HG03095 (cell line): ENCODE data around the gene ATP5ME.
A peak's percentile ranks its signal among the peaks of the same experiment; 100 is the strongest.

Source experiments
- ATAC-seq: cut with Tn5 transposase; IDR thresholded peaks from one replicate; pipeline ENCODE4 v1.9.1; 2021; ENCODE audit warnings: moderate library complexity; ENCODE audit not compliant: unreplicated experiment

The ATP5ME gene

DNA sequence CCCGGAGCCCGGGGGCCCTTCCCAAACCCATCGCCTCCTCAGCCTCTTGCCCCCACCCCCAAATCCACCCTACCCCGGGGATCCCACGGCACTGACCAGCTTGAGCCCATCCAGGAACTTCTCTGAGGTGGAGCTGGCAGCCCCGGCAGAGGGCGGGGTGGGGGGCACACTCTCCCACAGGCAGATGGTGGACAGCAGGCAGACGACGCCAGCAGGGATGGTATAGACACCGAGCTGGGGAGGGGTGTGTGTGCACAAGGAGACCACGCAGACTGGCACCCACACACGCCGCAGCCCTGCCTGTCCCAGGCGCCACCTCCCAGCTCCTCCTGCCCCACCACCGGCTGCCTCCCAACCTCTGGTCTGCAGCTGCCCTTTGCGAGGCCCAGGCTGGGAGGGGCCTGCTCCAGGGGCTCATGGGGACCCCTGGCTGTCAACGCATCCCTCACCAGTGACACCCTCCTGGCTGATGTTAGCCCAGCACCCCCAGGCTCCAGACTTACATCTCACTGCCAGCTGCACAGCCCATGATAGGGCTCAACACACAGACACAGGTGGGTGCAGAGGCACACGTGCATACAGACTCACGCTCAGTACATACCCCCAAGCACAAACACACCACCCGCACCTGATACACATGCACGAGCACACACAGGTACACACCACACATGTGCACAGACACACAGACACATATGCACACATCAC lies 10.7 kb upstream of the ATP5ME start:
- no peak for ATAC-seq

DNA sequence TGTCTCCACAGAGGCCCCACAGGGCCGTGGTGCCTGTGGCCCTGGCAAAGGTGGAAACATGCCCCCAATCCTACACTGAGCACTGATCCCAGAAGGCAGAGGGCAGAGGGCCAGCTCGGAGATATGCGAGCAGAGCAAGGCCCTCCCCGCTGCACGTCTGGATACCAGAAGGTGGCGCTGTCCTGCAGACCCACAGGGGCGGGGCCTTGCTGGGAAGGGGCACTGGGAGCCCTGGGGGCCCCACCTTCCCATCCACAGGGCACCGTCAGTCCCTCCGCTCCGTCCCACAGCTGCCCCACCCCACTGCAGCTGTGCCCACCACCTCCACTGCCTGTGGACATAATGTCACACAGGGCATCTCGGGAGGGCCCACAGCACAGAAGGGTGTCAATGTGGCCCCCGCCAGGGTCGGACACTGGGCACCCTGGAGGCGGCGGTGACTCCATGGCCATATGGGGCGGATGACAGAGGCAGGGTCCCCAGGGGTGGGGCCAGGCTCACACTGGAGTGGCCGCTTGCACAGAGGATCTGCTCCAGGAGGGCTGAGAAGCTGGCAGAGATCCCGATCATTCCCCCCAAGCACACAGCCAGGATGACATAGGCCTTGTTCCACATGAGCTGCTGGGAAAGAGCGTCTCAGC lies 10.0 kb upstream of the ATP5ME start:
- no peak for ATAC-seq

GRCh38 chr4:683247-683897 lies 9.3 kb upstream of the ATP5ME start:
- no peak for ATAC-seq

DNA sequence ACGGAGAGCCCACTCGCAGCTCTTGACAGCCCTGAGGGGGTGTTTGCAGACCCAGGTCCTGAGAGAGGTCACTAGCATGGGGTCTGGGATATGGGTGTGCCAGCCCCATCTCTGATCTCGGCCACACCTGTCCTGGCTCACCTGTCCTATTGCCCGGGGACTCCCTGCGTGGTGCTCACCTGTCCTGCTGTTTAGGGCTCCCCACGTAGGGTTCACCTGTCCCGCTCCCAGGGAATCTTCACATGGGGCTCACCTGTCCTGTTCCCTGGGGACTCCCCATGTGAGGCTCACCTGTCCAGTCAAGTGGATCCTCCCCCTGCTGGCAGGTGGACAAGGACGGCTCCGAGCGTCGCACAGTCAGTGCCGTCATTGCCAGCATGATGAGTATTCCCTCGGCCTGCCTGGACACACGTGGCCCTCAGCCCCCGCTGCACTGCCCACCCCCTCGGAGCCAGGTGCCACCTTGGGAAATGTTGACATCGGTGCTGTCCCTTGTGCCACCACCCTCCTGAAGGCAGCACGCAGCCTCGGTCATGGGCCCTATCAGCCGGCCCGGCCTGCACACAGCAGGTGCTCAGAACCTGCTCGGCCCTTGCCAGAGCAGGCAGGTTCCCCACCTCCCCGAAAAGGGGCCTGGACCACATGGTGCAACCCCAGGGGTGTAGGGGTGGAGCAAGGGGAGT lies 8.6 kb upstream of the ATP5ME start:
- no peak for ATAC-seq

GRCh38 chr4:681736-682451 lies 7.8 kb upstream of the ATP5ME start:
- no peak for ATAC-seq

DNA sequence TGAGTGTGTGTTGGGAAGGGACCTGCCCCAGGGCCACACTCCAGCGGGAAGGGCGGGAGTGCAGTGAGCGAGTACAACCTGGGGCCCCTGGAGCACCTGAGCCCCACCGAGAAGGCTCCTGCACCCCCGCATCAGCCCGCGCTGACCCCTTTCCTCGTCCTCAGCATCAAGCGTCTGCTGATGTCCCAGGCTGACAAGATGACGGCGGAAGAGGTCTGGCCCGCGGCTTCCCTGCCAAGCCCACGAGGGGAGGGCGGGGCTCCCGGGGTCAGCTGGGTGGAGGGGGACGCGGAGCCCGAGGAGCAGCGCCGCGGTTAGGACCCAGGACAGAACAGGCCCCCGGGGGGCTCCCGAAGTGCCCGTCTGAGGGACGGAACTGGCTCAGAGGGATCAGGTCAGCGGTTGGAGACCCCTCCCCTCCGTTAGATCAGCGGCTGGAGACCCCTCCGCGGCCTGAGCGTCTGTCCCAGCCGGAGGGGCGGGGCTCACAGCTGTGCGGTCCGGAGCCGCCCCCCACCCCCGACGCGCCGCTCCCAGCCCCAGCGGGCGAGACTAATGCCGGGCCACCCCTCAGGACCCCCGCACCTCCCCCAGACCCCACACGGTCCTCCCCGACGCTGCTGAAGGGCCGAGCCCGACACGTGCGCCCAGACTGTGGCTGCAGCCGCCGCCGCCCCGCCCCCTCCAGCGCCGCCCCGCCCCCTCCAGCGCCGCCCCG lies 7.0 kb upstream of the ATP5ME start:
- no peak for ATAC-seq

- ATAC-seq = no peak
Observed at GRCh38 chr4:680551-680927, 6.5 kb upstream of the ATP5ME start.

GRCh38 chr4:680091-680490 lies 6.0 kb upstream of the ATP5ME start:
- ATAC-seq = no peak

DNA sequence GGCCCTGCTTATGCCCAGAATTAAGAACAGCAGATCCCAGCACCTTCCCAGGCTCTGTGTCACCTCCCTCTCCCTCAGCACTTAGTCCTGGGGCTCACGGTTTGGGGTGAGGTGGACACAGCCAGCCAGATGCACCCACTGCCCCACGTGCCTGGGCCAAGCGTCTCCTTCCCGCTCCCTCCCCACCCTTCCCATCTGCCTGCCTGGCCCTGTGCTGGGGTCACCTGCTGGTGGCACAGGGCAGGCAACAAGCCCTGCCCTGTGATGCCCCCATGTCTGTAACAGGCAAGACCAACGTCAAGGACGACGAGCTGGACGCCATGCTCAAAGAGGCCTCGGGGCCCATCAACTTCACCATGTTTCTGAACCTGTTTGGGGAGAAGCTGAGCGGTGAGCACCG lies 5.6 kb upstream of the ATP5ME start:
- ATAC-seq = no peak

DNA sequence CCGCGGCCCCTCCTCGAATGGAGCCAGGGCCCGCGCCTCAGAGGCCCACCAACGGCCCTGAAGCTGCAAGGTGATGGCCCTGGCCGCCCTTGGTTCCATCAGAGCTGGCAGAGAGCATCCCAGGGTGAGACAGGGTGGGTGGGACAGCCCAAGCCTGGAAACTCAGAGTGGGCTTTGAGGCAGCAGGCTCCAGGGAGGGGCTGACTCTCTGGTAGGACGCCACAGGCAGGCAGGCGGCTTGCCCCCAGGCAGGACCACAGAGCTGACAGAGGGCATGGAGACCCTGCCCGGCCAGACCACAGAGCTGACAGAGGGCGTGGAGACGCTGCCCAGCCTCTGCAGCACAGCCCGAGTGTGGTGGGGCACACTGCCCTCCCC lies 5.0 kb upstream of the ATP5ME start:
- ATAC-seq = no peak

DNA sequence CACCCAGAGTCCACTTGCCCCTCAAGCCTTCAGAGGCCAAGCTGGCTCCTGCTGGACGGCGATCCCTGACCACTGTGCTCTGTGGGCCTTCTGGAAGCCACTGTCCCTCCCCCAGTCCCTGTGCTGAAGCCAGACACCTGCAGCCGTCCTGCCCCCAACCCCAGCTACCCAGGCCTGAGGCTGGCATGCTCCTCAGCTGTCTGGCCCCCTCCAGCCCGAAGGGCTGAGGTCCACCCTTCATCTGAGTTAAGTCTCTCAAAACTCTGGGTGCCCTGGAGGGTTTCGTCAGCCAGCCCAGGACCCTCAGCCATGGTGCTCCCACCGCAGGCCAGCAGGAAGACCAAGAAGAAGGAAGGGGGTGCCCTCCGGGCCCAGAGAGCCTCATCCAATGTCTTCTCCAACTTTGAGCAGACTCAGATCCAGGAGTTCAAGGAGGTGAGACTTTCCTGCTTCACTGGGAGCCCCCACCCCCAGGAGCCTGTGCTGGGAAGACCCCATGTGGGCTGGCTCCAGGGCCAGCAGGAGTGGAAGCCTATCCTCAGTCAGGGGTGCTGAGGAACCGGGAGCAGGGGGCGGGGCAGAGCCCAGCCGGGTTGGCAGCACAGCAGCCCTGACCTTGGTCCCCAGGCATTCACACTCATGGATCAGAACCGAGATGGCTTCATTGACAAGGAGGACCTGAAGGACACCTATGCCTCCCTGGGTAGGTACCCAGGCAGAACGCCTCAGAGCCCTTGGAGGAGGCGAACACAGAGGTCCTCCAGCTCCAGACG lies 4.4 kb upstream of the ATP5ME start:
- ATAC-seq = no peak

DNA sequence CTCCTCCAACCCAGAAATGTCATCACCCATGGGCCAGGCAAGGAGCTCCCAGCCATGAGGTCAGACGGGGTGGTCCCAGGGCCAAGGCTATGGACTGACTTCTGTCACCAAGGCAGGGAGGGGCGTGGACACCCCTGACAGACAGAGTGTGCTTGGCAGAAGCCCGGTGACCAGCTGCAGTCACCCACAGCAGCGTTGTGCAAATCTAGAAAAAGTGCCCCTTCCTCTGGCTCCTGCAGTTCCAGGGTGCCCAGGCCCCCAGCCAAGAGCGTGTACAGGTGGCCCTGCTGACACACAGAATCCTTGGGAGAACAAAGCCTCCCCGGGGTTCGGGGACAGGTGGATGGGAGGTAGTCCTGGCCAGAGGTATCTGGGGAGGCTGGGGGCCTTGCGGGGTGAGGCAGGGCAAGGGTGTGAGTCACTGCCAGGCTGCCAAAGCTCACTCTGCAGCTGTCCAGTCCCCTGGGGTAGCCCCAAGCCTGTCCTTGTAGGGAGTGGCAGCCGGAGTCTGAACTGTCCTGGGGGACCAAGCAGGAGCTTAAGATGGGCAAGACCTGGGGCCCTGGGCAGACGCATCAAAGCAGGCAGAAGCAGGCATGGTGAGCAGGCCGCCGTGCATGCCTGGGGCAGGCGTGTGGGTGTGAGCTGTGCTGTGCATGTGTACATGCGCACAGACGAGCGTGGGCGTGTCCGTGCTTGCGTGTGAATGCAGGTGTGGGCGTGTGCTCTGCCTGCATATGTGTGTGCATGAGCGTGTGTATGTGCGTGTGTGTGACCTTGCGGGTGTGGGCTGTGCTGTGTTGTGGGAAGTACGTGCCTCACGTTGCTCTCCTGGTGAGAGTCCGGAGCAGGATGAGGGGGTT lies 3.6 kb upstream of the ATP5ME start:
- no peak for ATAC-seq

DNA sequence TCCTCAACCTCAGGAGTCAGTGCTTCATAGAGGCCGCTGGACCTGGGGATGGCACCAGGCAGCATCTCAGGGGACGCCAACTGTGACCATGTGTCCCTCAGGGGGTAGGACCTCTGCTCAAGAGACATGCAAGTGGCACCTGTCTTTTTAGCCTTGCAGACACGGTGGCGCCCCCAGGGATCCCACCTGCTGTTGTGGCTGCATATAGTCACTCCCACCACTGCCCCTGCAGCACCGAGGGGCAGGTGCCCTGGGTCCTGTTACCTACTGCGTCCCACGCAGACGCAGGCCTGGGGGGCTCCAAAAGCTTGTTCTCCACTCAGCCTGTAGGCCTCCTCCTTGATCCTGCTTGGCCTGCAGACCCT lies 2.8 kb upstream of the ATP5ME start:
- no peak for ATAC-seq

- peak; percentile 32 for ATAC-seq
Observed at GRCh38 chr4:675980-676870, 2.1 kb upstream of the ATP5ME start.

DNA sequence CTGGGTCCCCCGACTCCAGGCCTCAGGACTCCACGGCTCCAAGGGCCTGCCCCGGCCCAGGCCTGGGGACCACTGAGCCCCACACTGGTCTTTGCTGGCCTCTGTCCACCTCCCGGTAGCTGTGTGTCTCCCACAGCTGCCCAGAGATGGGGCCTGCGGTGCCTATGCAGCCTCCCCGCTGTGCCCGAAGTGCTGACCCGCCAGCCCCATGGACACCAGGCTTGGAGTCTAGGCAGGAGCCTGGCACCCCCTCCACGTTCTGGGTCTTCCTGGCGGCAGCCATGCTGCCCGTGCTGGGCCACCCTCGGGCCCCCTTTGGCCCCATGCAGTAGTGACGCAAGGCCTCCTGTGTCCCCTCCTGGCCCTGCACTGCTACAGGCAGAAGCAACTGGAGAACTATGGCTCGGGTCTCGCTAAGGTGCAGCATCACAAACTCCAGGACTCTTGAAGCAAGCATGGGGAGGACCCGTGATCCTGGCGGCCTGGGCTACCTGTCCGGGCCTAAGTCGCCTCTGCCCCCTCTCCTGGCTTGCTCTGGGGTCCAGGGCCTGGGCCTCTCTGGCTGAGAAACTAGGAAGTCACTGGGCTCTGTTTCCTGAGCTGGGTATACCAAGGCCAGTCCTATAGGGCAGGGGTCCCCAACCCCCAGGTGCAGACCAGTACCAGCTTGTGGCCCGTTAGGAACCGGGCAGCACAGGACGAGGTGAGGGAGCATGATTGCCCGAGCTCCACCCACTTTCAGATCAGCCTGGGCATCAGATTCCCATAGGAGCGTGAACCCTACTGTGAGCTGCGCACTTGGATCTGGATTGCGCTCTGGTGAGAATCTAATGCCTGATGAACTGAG lies 1.2 kb upstream of the ATP5ME start:
- ATAC-seq = no peak

GRCh38 chr4:673349-674091 lies 556 bp downstream of the ATP5ME start:
- ATAC-seq = no peak
